HCT116 (cell line): ENCODE data around the gene MRPS17. TPM values are rescaled to one million over a fixed set of nuclear protein-coding genes. Genes with fewer than 3 reads are reported as not detected.

Experiments used
- ATAC-seq: fragments of 200-7000 bp; cut with Tn5 transposase; 2 replicates; pipeline ENCODE4 v1.9.1; 2020; ENCODE audit warnings: mild to moderate bottlenecking, moderate library complexity
- BruUV-seq: library from RNA; stranded (reverse); fragments of 400-500 nt; replicated peaks from 2 replicates; lab custom pipeline; 2021; lab: Mats Ljungman, UMichigan
- CTCF ChIA-PET: fragments of 300-600 bp; sonication (Branson Sonifier 250); formaldehyde crosslinking; loops from one replicate; lab custom pipeline; 2021; ENCODE audit warnings: antibody characterized with exemption; lab: Charles Lee
- POLR2A ChIA-PET: fragments of 300-600, 350-600 bp; sonication (Branson Sonifier 250); formaldehyde crosslinking; loops from one replicate; lab custom pipeline; 2021; ENCODE audit warnings: antibody characterized with exemption; lab: Charles Lee
- RAD21 ChIA-PET, 2 experiments: fragments of 300-600 bp; sonication (Branson Sonifier 250); formaldehyde crosslinking; loops; one replicate each; lab custom pipeline; 2023; ENCODE audit warnings: low total read pairs in 2 of 2; ENCODE audit not compliant: uncharacterized antibody in 2 of 2, unreplicated experiment in 2 of 2, low non-redundant PET in 1 of 2; lab: Charles Lee
- DNase-seq: peaks from one replicate; pipeline ENCODE4 v3.0.0-alpha.2; 2010; ENCODE audit warnings: low read depth, low spot score
- H2AFZ ChIP-seq: fragments of 200-600 bp; shearing (Covaris generic), sonication (generic); 2 replicates; pipeline ENCODE4 v1.6.1; 2017; ENCODE audit warnings: low read depth, mixed run types, mixed read lengths, antibody characterized with exemption, low read length; ENCODE audit not compliant: poor library complexity, severe bottlenecking
- H3K27ac ChIP-seq: 2 replicates; pipeline ENCODE4 v1.5.1; 2012; ENCODE audit warnings: low read depth, low read length
- H3K27me3 ChIP-seq: fragments of 200-600 bp; sonication (generic); 2 replicates; pipeline ENCODE4 v1.6.1; 2016; ENCODE audit warnings: mixed run types, low read length, mixed read lengths; ENCODE audit not compliant: insufficient read depth
- H3K36me3 ChIP-seq, 2 experiments: fragments of 200-500 bp in 1 of 2; fragments of 200-600 bp in 1 of 2; sonication (Bioruptor generic) in 1 of 2; sonication (generic) in 1 of 2; 2 replicates each; pipeline versions ENCODE4 v1.5.1 to v1.6.1; 2014 to 2016; ENCODE audit warnings: low read length in 2 of 2, inconsistent platforms in 1 of 2, mixed read lengths in 1 of 2, mixed run types in 1 of 2; ENCODE audit not compliant: insufficient read depth in 2 of 2, control insufficient read depth in 1 of 2
- H3K4me1 ChIP-seq, 2 experiments: fragments of 200-600 bp in 1 of 2; sonication (generic) in 1 of 2; 2 replicates each; pipeline versions ENCODE4 v1.5.1 to v1.6.1; 2012 to 2017; ENCODE audit warnings: low read length in 2 of 2, inconsistent platforms in 1 of 2, mild to moderate bottlenecking in 1 of 2, mixed read lengths in 1 of 2, mixed run types in 1 of 2, moderate library complexity in 1 of 2; ENCODE audit not compliant: insufficient read depth in 2 of 2, control insufficient read depth in 1 of 2
- H3K4me2 ChIP-seq: fragments of 200-600 bp; sonication (generic); 2 replicates; pipeline ENCODE4 v1.6.1; 2017; ENCODE audit warnings: mixed run types, low read length, mixed read lengths
- H3K4me3 ChIP-seq, 2 experiments: fragments of 200-600 bp in 1 of 2; sonication (generic) in 1 of 2; replicated peaks in 1 of 2; 2 replicates each; pipeline ENCODE4 v1.5.1; 2011 to 2016; ENCODE audit warnings: low read length in 2 of 2, control low read depth in 1 of 2, low read depth in 1 of 2, mild to moderate bottlenecking in 1 of 2, mixed read lengths in 1 of 2, mixed run types in 1 of 2
- H3K79me2 ChIP-seq: fragments of 200-600 bp; sonication (generic); 2 replicates; pipeline ENCODE4 v1.6.1; 2017; ENCODE audit warnings: mild to moderate bottlenecking, mixed run types, low read length, moderate library complexity, mixed read lengths; ENCODE audit not compliant: insufficient read depth
- H3K9ac ChIP-seq: fragments of 200-600 bp; sonication (generic); 2 replicates; pipeline ENCODE4 v1.6.1; 2016; ENCODE audit warnings: low read length, mixed read lengths
- H3K9me2 ChIP-seq: fragments of 200-600 bp; sonication (generic), shearing (Covaris generic); 2 replicates; pipeline ENCODE4 v1.6.1; 2017; ENCODE audit warnings: mixed run types, mild to moderate bottlenecking, moderate library complexity; ENCODE audit not compliant: insufficient read depth
- H3K9me3 ChIP-seq, 2 experiments: fragments of 200-500 bp in 1 of 2; fragments of 200-600 bp in 1 of 2; sonication (Bioruptor generic) in 1 of 2; sonication (generic) in 1 of 2; 2 replicates each; pipeline ENCODE4 v1.6.1; 2014 to 2017; ENCODE audit warnings: low read length in 2 of 2, mixed read lengths in 2 of 2, inconsistent platforms in 1 of 2, low read depth in 1 of 2, mild to moderate bottlenecking in 1 of 2, mixed run types in 1 of 2, moderate library complexity in 1 of 2; ENCODE audit not compliant: control insufficient read depth in 1 of 2, insufficient read depth in 1 of 2
- H4K20me1 ChIP-seq: fragments of 200-600 bp; sonication (generic), shearing (Covaris generic); 2 replicates; pipeline ENCODE4 v1.6.1; 2017; ENCODE audit warnings: mixed run types, mild to moderate bottlenecking, moderate library complexity; ENCODE audit not compliant: insufficient read depth
- ATF3 ChIP-seq: IDR thresholded peaks from 2 replicates; pipeline ENCODE4 v1.6.1; 2012
- CBX3 ChIP-seq: IDR thresholded peaks from 2 replicates; pipeline ENCODE4 v1.6.1; 2012; ENCODE audit warnings: low read depth
- CTCF ChIP-seq, 3 experiments: fragments of 200-600 bp in 1 of 3; sonication (generic) in 1 of 3; IDR thresholded peaks in 2 of 3; conservative IDR thresholded peaks in 1 of 3; 2 replicates each; pipeline ENCODE4 v1.5.1; 2012 to 2017; ENCODE audit warnings: low read depth in 2 of 3, low read length in 2 of 3, antibody characterized with exemption in 1 of 3, borderline replicate concordance in 1 of 3, control low read depth in 1 of 3, mild to moderate bottlenecking in 1 of 3, mixed read lengths in 1 of 3, mixed run types in 1 of 3, moderate library complexity in 1 of 3; ENCODE audit not compliant: insufficient read depth in 1 of 3
- EZH2phosphoT487 ChIP-seq: fragments of 200-600 bp; IDR thresholded peaks from 2 replicates; pipeline ENCODE4 v1.6.1; 2018; ENCODE audit warnings: antibody characterized with exemption, borderline replicate concordance
- FOSL1 ChIP-seq: IDR thresholded peaks from 2 replicates; pipeline ENCODE4 v1.6.1; 2012; ENCODE audit warnings: low read depth
- POLR2AphosphoS5 ChIP-seq: IDR thresholded peaks from 2 replicates; pipeline ENCODE4 v1.6.1; 2011; ENCODE audit warnings: mild to moderate bottlenecking, low read depth, low read length, moderate library complexity
- RAD21 ChIP-seq: IDR thresholded peaks from 2 replicates; pipeline ENCODE4 v1.6.1; 2012; ENCODE audit warnings: low read depth, mild to moderate bottlenecking
- SIN3A ChIP-seq: IDR thresholded peaks from 2 replicates; pipeline ENCODE4 v1.6.1; 2012; ENCODE audit warnings: low read depth
- intact Hi-C: fragments of 100-400 bp; cut with micrococcal nuclease; formaldehyde crosslinking; loops from 2 replicates; pipeline ENCODE4 v1.10.0; 2022
- total RNA-seq: library from RNA; stranded (reverse); gene quantifications from one replicate; pipeline ENCODE4 v1.2.1, GENCODE V29; 2021; ENCODE audit not compliant: unreplicated experiment
- TF ChIP-seq, protein P1 (sequence below): IDR thresholded peaks from 2 replicates; pipeline ENCODE4 v1.6.1; 2011; ENCODE audit warnings: mild to moderate bottlenecking, low read length, moderate library complexity; ENCODE audit not compliant: insufficient replicate concordance; ENCODE audit errors: extremely low read depth

The MRPS17 gene
- total RNA-seq, 1 experiment from 2014 or later = 27.5 TPM

DNA sequence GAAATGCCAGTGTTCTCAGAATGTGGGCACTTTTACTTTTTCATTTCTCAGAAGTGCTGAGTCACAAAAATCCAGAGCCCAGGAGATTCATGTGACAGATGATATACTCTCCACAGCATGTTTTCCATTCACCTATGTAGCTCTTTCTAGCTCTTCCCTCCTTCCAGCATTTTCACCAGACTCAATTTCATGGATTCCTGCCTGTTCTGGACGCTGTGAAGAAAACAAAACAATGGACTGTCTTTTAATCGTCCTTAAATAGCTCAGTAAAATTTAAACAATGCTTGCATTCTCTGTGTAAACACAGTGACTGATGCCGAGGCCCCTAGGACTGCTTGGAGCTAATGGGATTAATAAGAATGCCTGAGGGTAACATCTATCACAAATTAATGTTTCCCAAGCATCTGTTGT lies 38.9 kb upstream of the MRPS17 start:
- intact Hi-C loops = no loop called here
- Histone ChIP-seq H3K27me3 (no peaks in the 10 kb centered on the region), H3K9me3 (no peaks in the 10 kb centered on the region), H3K79me2 (no peaks in the 10 kb centered on the region), H3K9ac (no peak overlapping the region), H3K27ac (no peak overlapping the region), H3K4me2 (no peak overlapping the region), H3K36me3 (no peaks in the 10 kb centered on the region), H3K9me2 (no peaks in the 10 kb centered on the region), H4K20me1 (no peaks in the 10 kb centered on the region), H2AFZ (no peak overlapping the region), H3K4me3 (no peak overlapping the region), H3K4me1 (no peaks in the 10 kb centered on the region)
- DNase-seq (no peak), ATAC-seq (no peak)
- TF ChIP-seq CTCF (IDR thresholded peaks at IDR 0.05 in 2 of 3, conservative IDR thresholded peaks at IDR 0.05 in 1 of 3; ENCODE audit: borderline replicate concordance in 1 of 3, insufficient read depth in 1 of 3, low read depth in 2 of 3, low read length in 2 of 3) (no peak), SIN3A (no peak), RAD21 (no peak), EZH2phosphoT487 (no peak), FOSL1 (no peak), POLR2AphosphoS5 (no peak), ATF3 (no peak), CBX3 (no peak)
- TF ChIP-seq, protein P1, sequence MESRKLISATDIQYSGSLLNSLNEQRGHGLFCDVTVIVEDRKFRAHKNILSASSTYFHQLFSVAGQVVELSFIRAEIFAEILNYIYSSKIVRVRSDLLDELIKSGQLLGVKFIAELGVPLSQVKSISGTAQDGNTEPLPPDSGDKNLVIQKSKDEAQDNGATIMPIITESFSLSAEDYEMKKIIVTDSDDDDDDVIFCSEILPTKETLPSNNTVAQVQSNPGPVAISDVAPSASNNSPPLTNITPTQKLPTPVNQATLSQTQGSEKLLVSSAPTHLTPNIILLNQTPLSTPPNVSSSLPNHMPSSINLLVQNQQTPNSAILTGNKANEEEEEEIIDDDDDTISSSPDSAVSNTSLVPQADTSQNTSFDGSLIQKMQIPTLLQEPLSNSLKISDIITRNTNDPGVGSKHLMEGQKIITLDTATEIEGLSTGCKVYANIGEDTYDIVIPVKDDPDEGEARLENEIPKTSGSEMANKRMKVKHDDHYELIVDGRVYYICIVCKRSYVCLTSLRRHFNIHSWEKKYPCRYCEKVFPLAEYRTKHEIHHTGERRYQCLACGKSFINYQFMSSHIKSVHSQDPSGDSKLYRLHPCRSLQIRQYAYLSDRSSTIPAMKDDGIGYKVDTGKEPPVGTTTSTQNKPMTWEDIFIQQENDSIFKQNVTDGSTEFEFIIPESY = no peak
- BruUV-seq = no TSS peak
- ChIA-PET CTCF (no interaction called here), RAD21 (no interaction called here), POLR2A (no interaction called here)
